Gastrocnemius medialis (tissue), 4 donors: ENCODE results near the gene GRM4. TPM values are rescaled to one million over a fixed set of nuclear protein-coding genes. Genes with fewer than 3 reads are reported as not detected.

Source experiments
- ATAC-seq, 2 donors: fragments of 150-250 bp; one replicate each; pipeline ENCODE4 v1.9.1; 2016
- DNase-seq, 2 donors: peaks; one replicate each; pipeline ENCODE4 v3.0.0-alpha.2; 2019
- H3K27ac ChIP-seq, 4 donors: fragments of 200-600 bp; sonication (generic); 1 replicate in 1 of 4; 2 replicates in 3 of 4; pipeline ENCODE4 v1.5.1; 2016 to 2018; ENCODE audit warnings: mild to moderate bottlenecking in 2 of 4, moderate library complexity in 1 of 4
- H3K27me3 ChIP-seq, 3 donors: fragments of 200-600 bp; sonication (generic) in 2 of 3; 1 replicate in 1 of 3; 2 replicates in 2 of 3; pipeline versions ENCODE4 v1.5.1 to v1.6.0; 2016 to 2019; ENCODE audit warnings: mild to moderate bottlenecking in 1 of 3, moderate library complexity in 1 of 3
- H3K36me3 ChIP-seq, 2 donors: fragments of 200-600 bp; sonication (generic) in 1 of 2; one replicate each; pipeline ENCODE4 v1.5.1; 2017 to 2018
- H3K4me1 ChIP-seq, 2 donors: fragments of 200-600 bp; sonication (generic) in 1 of 2; one replicate each; pipeline ENCODE4 v1.5.1; 2016 to 2017; ENCODE audit warnings: mild to moderate bottlenecking in 2 of 2
- H3K4me3 ChIP-seq, 4 donors: fragments of 200-600 bp; sonication (generic) in 3 of 4; 1 replicate in 1 of 4; 2 replicates in 3 of 4; pipeline ENCODE4 v1.5.1; 2016 to 2019; ENCODE audit warnings: mild to moderate bottlenecking in 2 of 4
- H3K9me3 ChIP-seq, 3 donors: fragments of 200-600 bp; sonication (generic) in 2 of 3; 1 replicate in 1 of 3; 2 replicates in 2 of 3; pipeline ENCODE4 v1.5.1; 2016 to 2019
- POLR2A ChIP-seq, 2 donors: fragments of 450-650 bp; IDR thresholded peaks; one replicate each; pipeline ENCODE4 v1.6.1; 2017; ENCODE audit warnings: antibody characterized with exemption in 2 of 2, mild to moderate bottlenecking in 2 of 2, moderate library complexity in 2 of 2
- in situ Hi-C, 4 donors: fragments of 200-750 bp; cut with MboI; loops; one replicate each; pipeline versions ENCODE4 v1.15.0 to v1.8.0; 2017; ENCODE audit warnings: low sequenced_read_pairs in 4 of 4
- intact Hi-C: fragments of 100-400 bp; cut with DNase I; formaldehyde crosslinking; loops from one replicate; pipeline ENCODE4 v1.15.1; 2023; ENCODE audit warnings: low total_unique reads
- total RNA-seq, 4 donors: library from RNA; depleted of rRNA; stranded (reverse); fragments of >200 nt; gene quantifications; one replicate each; pipeline versions ENCODE4 v1.1.0 to v1.2.3, GENCODE V29; 2016
- TF ChIP-seq, protein P1 (sequence below), 5 experiments: fragments of 450-650 bp in 3 of 5; fragments of 200-600 bp in 2 of 5; sonication (generic) in 2 of 5; IDR thresholded peaks in 4 of 5; conservative IDR thresholded peaks in 1 of 5; 1 replicate in 4 of 5; 2 replicates in 1 of 5; pipeline ENCODE4 v1.5.1; 2016 to 2019; ENCODE audit warnings: antibody characterized with exemption in 5 of 5, mild to moderate bottlenecking in 3 of 5, moderate library complexity in 3 of 5

The GRM4 gene
- total RNA-seq, 4 donors from 2014 or later, result 0.03 TPM; not detected in 3

DNA sequence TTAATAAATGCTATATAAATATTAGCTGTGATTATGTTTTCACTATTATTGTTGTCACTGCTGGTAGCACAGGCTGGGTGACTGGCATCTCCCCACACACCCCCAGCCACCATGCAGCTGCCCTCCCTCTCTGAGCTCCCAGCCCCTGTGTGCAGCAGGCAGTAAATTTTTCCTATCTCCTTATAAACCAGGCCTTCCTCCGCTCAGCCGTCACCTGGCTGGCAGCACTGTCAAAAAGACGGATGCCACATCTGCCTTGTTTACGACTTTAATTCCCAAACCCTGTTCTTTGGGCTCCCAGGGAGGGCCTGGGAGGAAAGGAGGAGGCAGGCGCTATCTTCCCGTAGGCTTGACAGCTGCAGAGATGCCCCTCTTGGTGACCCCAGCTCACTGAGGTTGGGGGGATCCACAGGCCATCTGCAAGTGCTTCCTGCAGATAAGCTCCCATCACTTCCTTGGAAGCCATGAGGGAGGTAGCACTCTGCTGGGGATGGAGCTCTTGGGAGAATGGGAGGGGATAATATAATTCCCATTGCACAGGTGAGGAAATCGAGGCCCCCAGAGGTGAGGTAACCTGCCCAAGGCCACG is 94.5 kb downstream of the GRM4 start:
- no peak overlapping the region for H3K4me3 ChIP-seq
- H3K36me3 ChIP-seq, result no peaks in the 10 kb centered on the region
- H3K4me1 ChIP-seq, result no peaks in the 10 kb centered on the region
- intact Hi-C loops, result no loop called here
- H3K27ac ChIP-seq, result no peak overlapping the region
- no peak for ATAC-seq
- peaks cover 0 to 2% (median 0%) of the 10 kb centered on the region in 3 donors for H3K27me3 ChIP-seq
- in situ Hi-C loops, result loop anchor here in 2 of 4 donors (10.0 kb wide), 1 partner anchor 103 kb away; no protein-coding TSS in a partner anchor
- DNase-seq, result no peak
- H3K9me3 ChIP-seq, result no peaks in the 10 kb centered on the region
- TF ChIP-seq, protein P1, sequence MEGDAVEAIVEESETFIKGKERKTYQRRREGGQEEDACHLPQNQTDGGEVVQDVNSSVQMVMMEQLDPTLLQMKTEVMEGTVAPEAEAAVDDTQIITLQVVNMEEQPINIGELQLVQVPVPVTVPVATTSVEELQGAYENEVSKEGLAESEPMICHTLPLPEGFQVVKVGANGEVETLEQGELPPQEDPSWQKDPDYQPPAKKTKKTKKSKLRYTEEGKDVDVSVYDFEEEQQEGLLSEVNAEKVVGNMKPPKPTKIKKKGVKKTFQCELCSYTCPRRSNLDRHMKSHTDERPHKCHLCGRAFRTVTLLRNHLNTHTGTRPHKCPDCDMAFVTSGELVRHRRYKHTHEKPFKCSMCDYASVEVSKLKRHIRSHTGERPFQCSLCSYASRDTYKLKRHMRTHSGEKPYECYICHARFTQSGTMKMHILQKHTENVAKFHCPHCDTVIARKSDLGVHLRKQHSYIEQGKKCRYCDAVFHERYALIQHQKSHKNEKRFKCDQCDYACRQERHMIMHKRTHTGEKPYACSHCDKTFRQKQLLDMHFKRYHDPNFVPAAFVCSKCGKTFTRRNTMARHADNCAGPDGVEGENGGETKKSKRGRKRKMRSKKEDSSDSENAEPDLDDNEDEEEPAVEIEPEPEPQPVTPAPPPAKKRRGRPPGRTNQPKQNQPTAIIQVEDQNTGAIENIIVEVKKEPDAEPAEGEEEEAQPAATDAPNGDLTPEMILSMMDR (IDR thresholded peaks at IDR 0.05 in 4 of 5, conservative IDR thresholded peaks at IDR 0.05 in 1 of 5), result no peak
- TF ChIP-seq POLR2A (IDR thresholded peaks at IDR 0.05), result no peak

DNA sequence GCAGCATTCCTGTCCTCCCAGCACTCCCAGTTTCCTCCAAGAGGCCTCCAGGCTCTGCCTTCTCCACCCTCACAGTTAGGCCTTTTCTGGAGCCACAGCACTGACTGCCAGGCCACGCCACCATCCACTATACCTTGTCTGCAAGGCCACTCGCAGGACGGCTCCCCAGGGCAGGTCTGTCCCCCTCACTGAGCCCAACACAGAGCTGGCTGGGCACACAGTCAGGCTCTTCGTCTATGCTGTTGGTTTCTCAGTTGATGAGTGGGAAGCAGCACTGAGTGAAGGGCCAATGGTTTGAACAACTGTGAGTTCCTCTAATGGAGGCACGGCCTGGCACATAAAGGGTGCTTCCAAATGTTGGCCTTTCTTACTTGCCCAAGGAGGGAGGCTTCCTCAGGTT is 95.2 kb downstream of the GRM4 start:
- no peak overlapping the region for H3K27ac ChIP-seq
- TF ChIP-seq, protein P1 (IDR thresholded peaks at IDR 0.05 in 4 of 5, conservative IDR thresholded peaks at IDR 0.05 in 1 of 5), result no peak
- no peak for TF ChIP-seq POLR2A (IDR thresholded peaks at IDR 0.05)
- DNase-seq (no peak), ATAC-seq (no peak)
- no peaks in the 10 kb centered on the region for H3K36me3 ChIP-seq
- no peak overlapping the region for H3K4me3 ChIP-seq
- in situ Hi-C loops (loop anchor here in 2 of 4 donors (10.0 kb wide), 1 partner anchor 104 kb away; no protein-coding TSS in a partner anchor), intact Hi-C loops (no loop called here)
- no peaks in the 10 kb centered on the region for H3K9me3 ChIP-seq
- H3K27me3 ChIP-seq, result peaks cover 0 to 2% (median 0%) of the 10 kb centered on the region in 3 donors
- no peaks in the 10 kb centered on the region for H3K4me1 ChIP-seq

DNA sequence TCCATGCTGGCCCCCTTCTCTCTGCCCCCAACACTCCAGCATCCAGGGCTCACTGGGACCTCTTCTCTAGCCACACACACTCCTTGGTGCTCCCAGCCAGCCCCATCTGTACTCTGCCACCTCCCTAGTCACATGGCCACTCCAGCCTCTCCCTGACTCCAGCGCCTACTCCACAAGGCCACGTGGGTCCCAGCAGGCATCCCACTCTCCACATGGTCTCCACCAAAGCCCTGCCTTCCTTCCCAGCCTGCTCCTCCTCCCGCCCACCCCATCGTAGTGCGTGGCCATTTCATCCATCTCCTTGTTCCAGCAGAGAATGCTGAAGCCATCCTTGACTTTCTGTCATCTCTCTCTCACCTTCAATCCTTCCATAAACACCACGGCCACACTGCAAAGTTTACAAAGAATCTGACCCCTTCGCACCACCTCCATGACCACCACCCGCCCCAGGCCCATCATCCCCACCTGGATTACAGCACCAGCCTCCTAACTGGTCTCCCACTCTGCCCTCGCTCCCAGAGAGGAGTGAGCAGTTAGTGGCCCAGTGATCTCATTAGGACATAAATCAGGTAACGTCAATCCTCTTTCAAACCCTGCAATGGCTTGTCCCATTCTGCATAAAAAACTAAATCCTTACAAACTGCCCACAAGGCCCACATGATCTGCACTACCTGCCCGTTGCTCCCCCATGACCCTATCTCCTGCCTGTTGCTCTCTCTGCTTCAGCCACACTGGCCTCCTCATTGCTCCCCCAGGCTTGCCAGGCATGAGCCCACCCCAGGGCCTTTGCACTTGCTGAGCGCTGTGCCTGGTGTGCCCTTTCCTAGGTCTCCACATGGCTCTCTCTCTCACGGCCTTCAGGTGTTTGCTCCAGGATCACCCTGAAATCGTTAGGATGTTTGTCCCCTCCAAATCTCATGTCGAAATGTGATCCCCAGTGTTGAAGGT is 96.2 kb downstream of the GRM4 start:
- no peaks in the 10 kb centered on the region for H3K9me3 ChIP-seq
- H3K4me1 ChIP-seq, result no peaks in the 10 kb centered on the region
- TF ChIP-seq, protein P1 (IDR thresholded peaks at IDR 0.05 in 4 of 5, conservative IDR thresholded peaks at IDR 0.05 in 1 of 5), result no peak
- TF ChIP-seq POLR2A (IDR thresholded peaks at IDR 0.05), result no peak
- intact Hi-C loops (no loop called here), in situ Hi-C loops (loop anchor here in 2 of 4 donors (10.0 kb wide), 1 partner anchor 105 kb away; no protein-coding TSS in a partner anchor)
- H3K27me3 ChIP-seq, result peaks cover 0 to 2% (median 0%) of the 10 kb centered on the region in 3 donors
- H3K36me3 ChIP-seq, result no peaks in the 10 kb centered on the region
- H3K4me3 ChIP-seq, result no peak overlapping the region
- ATAC-seq (no peak), DNase-seq (no peak)
- no peak overlapping the region for H3K27ac ChIP-seq

DNA sequence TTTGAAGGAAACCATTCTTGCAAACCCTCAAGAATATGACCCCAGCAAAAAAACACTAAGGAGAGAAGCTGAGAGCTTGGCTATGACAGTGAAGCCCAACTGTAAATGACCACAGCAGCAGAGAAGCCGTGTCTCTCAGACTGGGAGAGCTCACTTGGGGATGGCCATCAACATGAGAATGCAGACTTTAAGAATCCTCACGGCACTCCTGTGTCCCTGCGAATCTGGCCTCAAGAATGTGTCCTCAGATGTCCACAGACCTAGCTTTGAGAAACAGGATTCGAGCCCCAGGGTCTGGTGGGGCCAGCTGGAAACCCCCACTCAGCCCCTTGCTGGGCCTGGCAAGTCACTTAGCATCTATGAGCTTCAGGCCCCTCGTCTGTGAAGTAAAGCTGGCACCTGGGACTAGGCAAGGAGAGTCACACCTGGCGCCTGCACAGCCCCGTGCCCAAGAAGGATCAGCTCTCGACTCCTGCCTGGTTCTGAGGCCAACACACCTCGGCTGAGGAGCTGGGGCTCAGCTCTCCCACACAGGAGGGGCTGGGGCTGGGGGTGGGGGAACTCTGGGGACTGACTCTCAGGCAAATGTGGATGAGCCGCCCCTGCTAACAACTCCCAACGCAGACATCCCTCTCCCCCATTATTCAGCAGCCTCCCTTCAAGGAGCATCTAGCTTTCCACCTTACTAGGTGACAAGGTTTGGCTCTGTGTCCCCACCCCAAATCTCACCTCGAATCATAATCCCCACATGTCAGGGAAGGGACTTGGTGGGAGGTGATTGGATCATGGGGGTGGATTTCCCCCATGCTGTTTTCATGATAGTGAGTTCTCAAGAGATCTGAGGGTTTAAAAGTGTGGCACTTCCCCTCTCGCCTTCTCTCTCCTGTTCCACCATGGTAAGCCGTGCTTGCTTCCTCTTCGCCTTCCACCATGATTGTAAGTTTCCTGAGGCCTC is 97.7 kb downstream of the GRM4 start:
- no peak for TF ChIP-seq POLR2A (IDR thresholded peaks at IDR 0.05)
- TF ChIP-seq, protein P1 (IDR thresholded peaks at IDR 0.05 in 4 of 5, conservative IDR thresholded peaks at IDR 0.05 in 1 of 5), result no peak
- no peak for ATAC-seq
- in situ Hi-C loops (no loop called here), intact Hi-C loops (no loop called here)
- peaks cover 0 to 2% (median 0%) of the 10 kb centered on the region in 3 donors for H3K27me3 ChIP-seq
- no peak overlapping the region for H3K27ac ChIP-seq
- DNase-seq, result no peak
- no peaks in the 10 kb centered on the region for H3K9me3 ChIP-seq
- no peaks in the 10 kb centered on the region for H3K36me3 ChIP-seq
- no peak overlapping the region for H3K4me3 ChIP-seq
- H3K4me1 ChIP-seq, result no peaks in the 10 kb centered on the region
